Ovary (tissue), 3 donors: ENCODE measurements around the gene SLC22A14.
"Not testable (repeated sequence)": the region's sequence is repeated elsewhere in the genome, so short reads cannot be mapped to it uniquely, and the experiment has no call there.

Experiments used
- EP300 ChIP-seq: sonication (generic); formaldehyde crosslinking; IDR thresholded peaks from one replicate; pipeline ENCODE4 v1.6.1; 2017; ENCODE audit warnings: antibody characterized with exemption
- POLR2A ChIP-seq: fragments of 450-650 bp; IDR thresholded peaks from one replicate; pipeline ENCODE4 v1.6.1; 2017; ENCODE audit warnings: antibody characterized with exemption, mild to moderate bottlenecking, moderate library complexity
- TF ChIP-seq, protein P1 (sequence below), 3 donors: fragments of 450-650 bp in 2 of 3; fragments of 200-600 bp in 1 of 3; IDR thresholded peaks; one replicate each; pipeline versions ENCODE4 v1.5.1 to v1.8.0; 2016 to 2022; ENCODE audit warnings: antibody characterized with exemption in 3 of 3, mild to moderate bottlenecking in 1 of 3
- donor health status: DM: no; HTN: no; CAD: no.

- TF ChIP-seq, protein P1, sequence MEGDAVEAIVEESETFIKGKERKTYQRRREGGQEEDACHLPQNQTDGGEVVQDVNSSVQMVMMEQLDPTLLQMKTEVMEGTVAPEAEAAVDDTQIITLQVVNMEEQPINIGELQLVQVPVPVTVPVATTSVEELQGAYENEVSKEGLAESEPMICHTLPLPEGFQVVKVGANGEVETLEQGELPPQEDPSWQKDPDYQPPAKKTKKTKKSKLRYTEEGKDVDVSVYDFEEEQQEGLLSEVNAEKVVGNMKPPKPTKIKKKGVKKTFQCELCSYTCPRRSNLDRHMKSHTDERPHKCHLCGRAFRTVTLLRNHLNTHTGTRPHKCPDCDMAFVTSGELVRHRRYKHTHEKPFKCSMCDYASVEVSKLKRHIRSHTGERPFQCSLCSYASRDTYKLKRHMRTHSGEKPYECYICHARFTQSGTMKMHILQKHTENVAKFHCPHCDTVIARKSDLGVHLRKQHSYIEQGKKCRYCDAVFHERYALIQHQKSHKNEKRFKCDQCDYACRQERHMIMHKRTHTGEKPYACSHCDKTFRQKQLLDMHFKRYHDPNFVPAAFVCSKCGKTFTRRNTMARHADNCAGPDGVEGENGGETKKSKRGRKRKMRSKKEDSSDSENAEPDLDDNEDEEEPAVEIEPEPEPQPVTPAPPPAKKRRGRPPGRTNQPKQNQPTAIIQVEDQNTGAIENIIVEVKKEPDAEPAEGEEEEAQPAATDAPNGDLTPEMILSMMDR (IDR thresholded peaks at IDR 0.05): not testable (repeated sequence)
- not testable (repeated sequence) for TF ChIP-seq EP300, POLR2A
Measured at GRCh38 chr3:38242812-38243211, 39.3 kb upstream of the SLC22A14 start.
